SK-MEL-5 (cell line): ENCODE data around the gene SPACA4. TPM values are rescaled to one million over a fixed set of nuclear protein-coding genes. Genes with fewer than 3 reads are reported as not detected.
"Not testable (repeated sequence)": the region's sequence is repeated elsewhere in the genome, so short reads cannot be mapped to it uniquely, and the experiment has no call there.

Source experiments
- DNase-seq: peaks from one replicate; pipeline ENCODE4 v3.0.0-alpha.2; 2016; ENCODE audit warnings: low read depth, low spot score
- in situ Hi-C: cut with HindIII; loops from 2 replicates; pipeline ENCODE4 v1.10.0; 2016; ENCODE audit warnings: low sequenced_read_pairs, high pct_unique_total_duplicates, low pct_unique_long_range_greater_than_20kb
- polyA plus RNA-seq, 2 experiments: library from polyadenylated mRNA; depleted of rRNA; stranded (reverse); fragments of >200 nt; gene quantifications; 2 replicates each; pipeline ENCODE4 v1.2.3, GENCODE V29; 2015
- total RNA-seq: library from RNA; depleted of rRNA; stranded (reverse); fragments of >200 nt; shearing (Covaris generic); gene quantifications from 2 replicates; pipeline ENCODE4 v1.2.3, GENCODE V29; 2014; rRNA removed

SPACA4 gene
- total RNA-seq = not detected in 2 replicates
- polyA plus RNA-seq (2015; cell fraction: cytosol; rRNA removed) = not detected in 2 replicates
- not detected in 2 replicates for polyA plus RNA-seq (2015; cell fraction: nucleus; rRNA removed)

DNA sequence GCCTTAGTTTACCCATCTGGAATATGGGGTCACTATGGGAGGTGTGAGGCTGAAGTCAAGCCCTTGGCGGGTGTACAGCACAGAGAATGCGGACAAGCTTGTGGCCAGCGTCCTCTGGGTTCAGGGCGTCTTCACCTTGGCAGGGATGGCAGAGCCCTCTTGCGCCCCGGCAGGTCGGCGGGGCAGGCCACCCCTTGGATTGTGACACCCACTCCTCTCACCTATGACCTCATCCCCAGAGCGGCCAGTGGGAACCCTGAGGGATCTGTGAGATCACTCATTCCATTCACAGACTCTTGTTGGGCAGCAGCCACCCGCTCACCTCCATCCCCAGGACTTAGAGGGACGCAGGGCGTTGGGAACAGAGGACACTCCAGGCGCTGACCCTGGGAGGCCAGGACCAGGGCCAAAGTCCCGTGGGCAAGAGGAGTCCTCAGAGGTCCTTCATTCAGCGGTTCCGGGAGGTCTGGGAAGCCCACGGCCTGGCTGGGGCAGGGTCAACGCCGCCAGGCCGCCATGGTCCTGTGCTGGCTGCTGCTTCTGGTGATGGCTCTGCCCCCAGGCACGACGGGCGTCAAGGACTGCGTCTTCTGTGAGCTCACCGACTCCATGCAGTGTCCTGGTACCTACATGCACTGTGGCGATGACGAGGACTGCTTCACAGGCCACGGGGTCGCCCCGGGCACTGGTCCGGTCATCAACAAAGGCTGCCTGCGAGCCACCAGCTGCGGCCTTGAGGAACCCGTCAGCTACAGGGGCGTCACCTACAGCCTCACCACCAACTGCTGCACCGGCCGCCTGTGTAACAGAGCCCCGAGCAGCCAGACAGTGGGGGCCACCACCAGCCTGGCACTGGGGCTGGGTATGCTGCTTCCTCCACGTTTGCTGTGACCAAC, at the start of gene SPACA4:
TSS of gene SPACA4 (plus strand) at position 280 of the 896 bp plus-strand sequence. CDS start at position 517, 237 bp downstream.
- no peak for DNase-seq
- in situ Hi-C loops = no loop called here

GRCh38 chr19:48556825-48557224, 49.7 kb upstream of the SPACA4 start:
- in situ Hi-C loops = no loop called here
- DNase-seq = no peak

DNA sequence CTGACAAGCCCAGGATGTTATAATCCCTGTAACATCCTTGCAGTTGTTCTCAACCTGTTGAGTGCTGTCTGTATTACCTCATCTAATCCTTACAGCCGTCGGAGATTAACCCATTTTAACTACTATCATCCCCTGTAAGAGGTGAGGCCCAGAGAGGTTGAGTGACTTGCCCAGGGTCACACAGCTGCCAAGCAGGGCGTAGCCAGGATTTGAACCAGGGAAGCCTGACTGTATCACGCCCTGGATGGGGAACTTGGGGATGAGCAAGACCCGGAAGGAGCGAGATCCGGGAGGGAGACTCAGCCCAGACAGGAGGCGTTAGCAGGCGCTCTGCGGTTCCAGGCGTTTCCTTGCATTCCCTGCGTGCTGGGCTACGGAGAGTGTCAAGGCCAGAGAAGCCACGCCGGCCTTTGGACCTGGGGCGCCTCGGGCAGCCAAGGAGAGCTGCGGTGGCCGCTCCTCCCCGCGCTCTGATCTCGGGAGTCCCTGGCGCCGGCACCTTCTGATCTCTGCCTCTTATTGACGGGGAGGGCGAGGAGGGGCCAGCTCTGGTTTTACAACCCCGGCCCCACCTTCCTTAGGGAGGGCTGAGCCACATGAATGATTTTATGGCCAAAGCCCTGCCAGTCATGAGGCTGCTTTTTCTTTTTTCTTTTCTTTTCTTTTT, 48.4 kb upstream of the SPACA4 start:
- DNase-seq = no peak
- in situ Hi-C loops = no loop called here

- DNase-seq = peak; percentile 39
- in situ Hi-C loops = no loop called here
Observed at GRCh38 chr19:48560095-48560530, 46.4 kb upstream of the SPACA4 start.

GRCh38 chr19:48561412-48561811, 45.1 kb upstream of the SPACA4 start:
- no peak for DNase-seq
- in situ Hi-C loops = no loop called here

- DNase-seq = no peak
- in situ Hi-C loops = no loop called here
Observed at GRCh38 chr19:48565090-48565489, 41.5 kb upstream of the SPACA4 start.

DNA sequence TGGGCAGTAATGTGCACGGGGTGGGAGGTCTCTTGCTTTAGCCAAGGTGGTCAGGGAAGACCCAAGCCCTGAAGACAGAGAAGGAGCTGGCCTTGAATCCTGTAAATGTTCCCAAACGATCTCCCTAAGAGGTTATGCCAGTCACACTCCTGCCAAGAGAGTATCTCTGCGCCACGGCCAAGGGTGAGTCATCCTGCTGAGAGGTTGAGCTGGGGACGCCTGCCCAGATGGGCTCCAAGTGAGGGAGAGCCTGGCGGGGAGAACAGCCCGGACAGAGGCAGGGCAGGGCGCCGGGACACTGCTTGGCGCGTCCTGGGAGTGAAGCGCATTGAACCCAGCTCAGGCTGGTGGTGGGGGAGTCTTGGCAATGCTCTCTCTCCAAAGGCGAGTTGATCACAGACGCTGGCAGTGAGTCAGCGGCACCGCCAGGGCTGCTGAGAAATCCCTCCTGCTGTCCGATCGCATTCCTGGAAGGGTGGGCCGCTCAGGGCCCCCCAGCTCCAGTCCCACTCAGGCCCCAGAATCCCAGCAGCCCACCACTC, 38.1 kb upstream of the SPACA4 start:
- in situ Hi-C loops = no loop called here
- DNase-seq = peak; percentile 46

GRCh38 chr19:48569814-48570213, 36.7 kb upstream of the SPACA4 start:
- DNase-seq = no peak
- in situ Hi-C loops = no loop called here

- in situ Hi-C loops = no loop called here
- no peak for DNase-seq
Observed at GRCh38 chr19:48571378-48572162, 35.0 kb upstream of the SPACA4 start.

DNA sequence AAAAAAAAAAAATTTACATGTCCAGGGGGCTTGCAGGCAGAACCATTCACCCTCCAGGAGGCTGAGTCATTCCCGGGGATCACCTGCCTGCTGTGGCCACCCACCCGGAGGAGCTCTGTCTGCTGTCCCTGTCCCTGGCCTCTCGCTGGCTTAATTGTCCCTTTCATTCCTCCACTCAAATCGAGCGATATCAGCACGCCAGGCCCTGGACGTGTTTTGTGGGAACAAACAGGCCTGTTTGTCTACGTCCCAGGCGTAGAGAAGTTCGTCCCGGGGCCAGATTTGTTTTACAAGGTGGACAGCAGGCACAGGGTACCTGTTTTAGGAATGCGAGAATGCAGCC, 33.4 kb upstream of the SPACA4 start:
- in situ Hi-C loops = no loop called here
- no peak for DNase-seq

DNA sequence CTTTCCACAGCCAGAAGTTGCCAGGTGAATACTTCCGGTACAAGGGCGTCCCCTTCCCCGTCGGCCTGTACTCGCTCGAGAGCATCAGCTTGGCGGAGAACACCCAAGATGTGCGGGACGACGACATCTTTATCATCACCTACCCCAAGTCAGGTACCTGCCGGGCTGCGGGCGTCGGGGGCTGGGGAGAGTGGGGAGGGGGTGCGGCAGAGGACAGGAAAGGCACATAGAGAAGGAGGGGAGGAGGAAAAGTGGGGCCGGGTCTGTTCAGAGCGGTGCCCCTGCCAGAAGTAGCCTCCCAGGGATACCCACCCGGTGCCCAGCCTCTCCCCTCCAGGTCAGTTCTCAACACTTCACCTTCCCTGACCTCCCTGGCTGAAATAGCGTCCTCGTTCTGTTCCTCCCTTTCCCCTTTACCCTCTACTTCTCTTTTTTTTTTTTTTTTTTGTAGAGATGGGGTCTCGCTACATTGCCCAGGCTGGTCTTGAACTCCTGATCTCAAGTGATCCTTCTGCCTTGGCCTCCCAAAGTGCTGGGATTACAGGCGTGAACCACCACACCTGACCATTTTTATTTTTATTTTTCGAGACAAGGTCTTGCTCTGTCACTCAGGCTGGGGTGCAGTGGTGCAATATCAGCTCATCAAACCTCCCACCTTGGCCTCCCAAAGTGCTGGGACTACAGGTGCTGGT, 30.5 kb upstream of the SPACA4 start:
- in situ Hi-C loops = no loop called here

GRCh38 chr19:48577908-48578307, 28.6 kb upstream of the SPACA4 start:
- in situ Hi-C loops, DNase-seq: not testable (repeated sequence)

More for the DNA sequence above, 30.5 kb upstream of the SPACA4 start:
- DNase-seq = no peak

- peak; percentile 23 for DNase-seq
- in situ Hi-C loops = no loop called here
Observed at GRCh38 chr19:48578891-48579290, 27.7 kb upstream of the SPACA4 start.

GRCh38 chr19:48582168-48582567, 24.4 kb upstream of the SPACA4 start:
- no peak for DNase-seq
- in situ Hi-C loops = no loop called here

GRCh38 chr19:48587387-48587786, 19.2 kb upstream of the SPACA4 start:
- in situ Hi-C loops = no loop called here
- DNase-seq = no peak

GRCh38 chr19:48588670-48589401, 17.7 kb upstream of the SPACA4 start:
- in situ Hi-C loops = no loop called here
- peak; percentile 86 for DNase-seq

GRCh38 chr19:48591021-48591420, 15.5 kb upstream of the SPACA4 start:
- no peak for DNase-seq
- in situ Hi-C loops = no loop called here
